OCI-LY7 (cell line): ENCODE data around the gene PSMC3.

Experiments
- EZH2phosphoT487 ChIP-seq: fragments of 200-600 bp; sonication (generic); IDR thresholded peaks from 2 replicates; pipeline ENCODE4 v1.6.1; 2018; ENCODE audit warnings: low read depth, borderline replicate concordance, mild to moderate bottlenecking, mixed run types, antibody characterized with exemption, low read length, moderate library complexity, mixed read lengths
- TF ChIP-seq, protein P1 (sequence below): fragments of 200-600 bp; sonication (generic); conservative IDR thresholded peaks from 2 replicates; pipeline ENCODE4 v1.5.1; 2014; ENCODE audit warnings: mild to moderate bottlenecking, antibody characterized with exemption, low read length, moderate library complexity, mixed read lengths

DNA sequence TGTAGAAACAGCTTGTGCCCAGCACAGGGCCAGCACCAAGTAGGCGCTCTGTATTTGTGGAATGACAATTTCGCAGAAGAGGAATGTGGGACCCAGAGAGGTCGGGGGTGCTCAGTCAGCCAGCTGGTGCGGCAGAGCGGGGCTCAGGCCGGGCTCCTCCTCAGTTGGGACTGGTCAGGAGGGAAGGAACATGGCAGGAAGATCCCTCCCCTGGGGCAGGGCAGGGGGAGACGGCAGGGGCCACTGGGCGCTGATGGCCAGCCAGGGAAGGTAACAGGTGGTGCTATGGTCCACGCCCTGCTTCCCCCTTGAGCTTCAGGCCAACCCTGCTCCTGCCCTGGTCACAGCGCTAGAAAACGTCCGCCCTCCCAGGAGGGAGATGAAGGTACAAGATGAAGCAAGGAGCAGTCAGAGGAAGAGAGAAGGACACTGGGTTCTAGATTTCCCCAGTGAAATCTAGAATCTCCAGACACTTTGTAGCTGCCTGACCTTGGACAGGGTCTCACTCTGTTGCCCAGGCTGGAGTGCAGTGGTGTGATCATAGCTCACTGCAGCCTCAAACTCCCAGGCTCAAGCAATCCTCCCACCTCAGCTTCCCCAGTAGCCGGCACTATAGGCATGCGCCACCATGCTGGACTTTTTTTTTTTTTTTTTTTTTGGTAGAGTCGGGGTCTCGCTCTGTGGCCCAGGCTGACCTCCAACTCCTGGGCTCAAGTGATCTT lies 34.4 kb downstream of the PSMC3 start:
- TF ChIP-seq, protein P1, sequence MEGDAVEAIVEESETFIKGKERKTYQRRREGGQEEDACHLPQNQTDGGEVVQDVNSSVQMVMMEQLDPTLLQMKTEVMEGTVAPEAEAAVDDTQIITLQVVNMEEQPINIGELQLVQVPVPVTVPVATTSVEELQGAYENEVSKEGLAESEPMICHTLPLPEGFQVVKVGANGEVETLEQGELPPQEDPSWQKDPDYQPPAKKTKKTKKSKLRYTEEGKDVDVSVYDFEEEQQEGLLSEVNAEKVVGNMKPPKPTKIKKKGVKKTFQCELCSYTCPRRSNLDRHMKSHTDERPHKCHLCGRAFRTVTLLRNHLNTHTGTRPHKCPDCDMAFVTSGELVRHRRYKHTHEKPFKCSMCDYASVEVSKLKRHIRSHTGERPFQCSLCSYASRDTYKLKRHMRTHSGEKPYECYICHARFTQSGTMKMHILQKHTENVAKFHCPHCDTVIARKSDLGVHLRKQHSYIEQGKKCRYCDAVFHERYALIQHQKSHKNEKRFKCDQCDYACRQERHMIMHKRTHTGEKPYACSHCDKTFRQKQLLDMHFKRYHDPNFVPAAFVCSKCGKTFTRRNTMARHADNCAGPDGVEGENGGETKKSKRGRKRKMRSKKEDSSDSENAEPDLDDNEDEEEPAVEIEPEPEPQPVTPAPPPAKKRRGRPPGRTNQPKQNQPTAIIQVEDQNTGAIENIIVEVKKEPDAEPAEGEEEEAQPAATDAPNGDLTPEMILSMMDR, result no peak
- TF ChIP-seq EZH2phosphoT487, result no peak
